ENCODE results near the gene PLEKHA6.

The PLEKHA6 gene

GRCh38 chr1:204228896-204229295 is 130.8 kb downstream of the PLEKHA6 start:
- Histone ChIP-seq H3K27ac (no peak overlapping the region), H3K4me3 (no peak overlapping the region)

GRCh38 chr1:204227996-204228785 is 131.5 kb downstream of the PLEKHA6 start:
- H3K27ac ChIP-seq, result no peak overlapping the region
- no peak overlapping the region for H3K4me3 ChIP-seq

- no peak overlapping the region for H3K4me3 ChIP-seq
- H3K27ac ChIP-seq, result no peak overlapping the region
Observed at GRCh38 chr1:204227351-204227750, 132.4 kb downstream of the PLEKHA6 start.

GRCh38 chr1:204225841-204226735 is 133.6 kb downstream of the PLEKHA6 start:
- Histone ChIP-seq H3K27ac (peak overlapping the region in 2 of 21 experiments; percentile 38 to 41), H3K4me3 (no peak overlapping the region)

- H3K4me3 ChIP-seq, result no peak overlapping the region
- H3K27ac ChIP-seq, result no peak overlapping the region
Observed at GRCh38 chr1:204224655-204225054, 135.1 kb downstream of the PLEKHA6 start.

- H3K27ac ChIP-seq, result no peak overlapping the region
- H3K4me3 ChIP-seq, result no peak overlapping the region
Observed at GRCh38 chr1:204223129-204223860, 136.4 kb downstream of the PLEKHA6 start.

GRCh38 chr1:204222764-204223055 is 137.0 kb downstream of the PLEKHA6 start:
- no peak overlapping the region for H3K4me3 ChIP-seq
- no peak overlapping the region for H3K27ac ChIP-seq

GRCh38 chr1:204222006-204222763 is 137.5 kb downstream of the PLEKHA6 start:
- Histone ChIP-seq H3K4me3 (no peak overlapping the region), H3K27ac (no peak overlapping the region)

- Histone ChIP-seq H3K4me3 (no peak overlapping the region), H3K27ac (no peak overlapping the region)
Observed at GRCh38 chr1:204221271-204221670, 138.5 kb downstream of the PLEKHA6 start.

GRCh38 chr1:204219971-204220616 is 139.6 kb downstream of the PLEKHA6 start:
- H3K27ac ChIP-seq, result no peak overlapping the region
- H3K4me3 ChIP-seq, result no peak overlapping the region

- H3K4me3 ChIP-seq, result no peak overlapping the region
- H3K27ac ChIP-seq, result no peak overlapping the region
Observed at GRCh38 chr1:204218552-204218951, 141.2 kb downstream of the PLEKHA6 start.

- Histone ChIP-seq H3K4me3 (no peak overlapping the region), H3K27ac (no peak overlapping the region)
Observed at GRCh38 chr1:204217648-204218000, 142.1 kb downstream of the PLEKHA6 start.

GRCh38 chr1:204216880-204217647 is 142.7 kb downstream of the PLEKHA6 start:
- no peak overlapping the region for H3K27ac ChIP-seq
- no peak overlapping the region for H3K4me3 ChIP-seq

GRCh38 chr1:204216236-204216635 is 143.5 kb downstream of the PLEKHA6 start:
- Histone ChIP-seq H3K4me3 (no peak overlapping the region), H3K27ac (no peak overlapping the region)

- Histone ChIP-seq H3K4me3 (peak within 1 kb of the TSS in 3 of 7 experiments; percentile 10 to 31 (median 14)), H3K27ac (no peak within 1 kb of the TSS)
Observed at GRCh38 chr1:204213668-204214662, 145.8 kb downstream of the PLEKHA6 start, which contains the start of gene GOLT1A. TSS of gene GOLT1A (minus strand) at chr1:204213988. CDS start at chr1:204213906, 82 bp downstream.

GRCh38 chr1:204212715-204213114 is 147.0 kb downstream of the PLEKHA6 start:
- Histone ChIP-seq H3K27ac (no peak overlapping the region), H3K4me3 (no peak overlapping the region)

- no peak overlapping the region for H3K27ac ChIP-seq
Observed at GRCh38 chr1:204211046-204211445, 148.7 kb downstream of the PLEKHA6 start.

More at GRCh38 chr1:204211046-204211445, 148.7 kb downstream of the PLEKHA6 start:
- no peak overlapping the region for H3K4me3 ChIP-seq

Data from skin epidermis (tissue), 12 donors.